ENCODE results near the gene RHBDD1. TPM values are rescaled to one million over a fixed set of nuclear protein-coding genes. Genes with fewer than 3 reads are reported as not detected.

Gene RHBDD1
- total and polyA plus RNA-seq, 2 experiments from 2014 or later = 24.3 to 33.7 TPM

GRCh38 chr2:226869371-226869770, 33.5 kb downstream of the RHBDD1 start:
- Histone ChIP-seq H3K79me2 (ENCODE audit: insufficient read depth) (0 out of 2 replicates have a peak, but pooled peaks cover 5% of the 10 kb centered on the region), H3K4me1 (ENCODE audit: insufficient read depth) (no peaks in the 10 kb centered on the region), H3K4me2 (ENCODE audit: unreplicated experiment) (no peak overlapping the region), H4K20me1 (ENCODE audit: insufficient read depth) (no peaks in the 10 kb centered on the region), H3K36me3 (ENCODE audit: low read depth) (peaks cover 12% of the 10 kb centered on the region; the same call in 1 of the 2 replicates), H3K9me2 (ENCODE audit: insufficient read depth) (no peaks in the 10 kb centered on the region), H3K4me3 (no peak overlapping the region), H3K9ac (no peak overlapping the region), H3K27ac (no peak overlapping the region), H3K27me3 (replicated peaks; ENCODE audit: insufficient read depth) (no peaks in the 10 kb centered on the region), H3F3A (ENCODE audit: insufficient read depth) (peaks cover 3% of the 10 kb centered on the region; the same call in 1 of the 2 replicates), H2AFZ (no peak overlapping the region), H3K9me3 (ENCODE audit: low read depth) (no peaks in the 10 kb centered on the region)
- WGBS, 2 experiments (ENCODE audit: low coverage in 1 of 2, low lambda C conversion rate in 2 of 2, missing lambda C conversion rate in 2 of 2) = 49 to 54% methylated on average over 5 of the region's 5 CpGs
- TF ChIP-seq EZH2 (IDR thresholded peaks at IDR 0.05; ENCODE audit: insufficient read depth, poor library complexity, severe bottlenecking) (no peak), EZH2phosphoT487 (IDR thresholded peaks at IDR 0.05; ENCODE audit: insufficient read depth, low read depth) (no peak)
- DNase-seq = peak; percentile 33
- in situ Hi-C loops (cut with MboI) = no loop called here

GRCh38 chr2:226873051-226873620, 37.3 kb downstream of the RHBDD1 start:
- Histone ChIP-seq H3K4me3 (no peak overlapping the region), H3K4me2 (ENCODE audit: unreplicated experiment) (no peak overlapping the region), H3F3A (ENCODE audit: insufficient read depth) (peaks cover 3% of the 10 kb centered on the region; the same call in 1 of the 2 replicates), H3K27me3 (replicated peaks; ENCODE audit: insufficient read depth) (no peaks in the 10 kb centered on the region), H4K20me1 (ENCODE audit: insufficient read depth) (no peaks in the 10 kb centered on the region), H3K9me2 (ENCODE audit: insufficient read depth) (no peaks in the 10 kb centered on the region), H3K79me2 (ENCODE audit: insufficient read depth) (no peaks in the 10 kb centered on the region), H3K9ac (no peak overlapping the region), H2AFZ (no peak overlapping the region), H3K9me3 (ENCODE audit: low read depth) (no peaks in the 10 kb centered on the region), H3K4me1 (ENCODE audit: insufficient read depth) (no peaks in the 10 kb centered on the region), H3K36me3 (ENCODE audit: low read depth) (peaks cover 7% of the 10 kb centered on the region; the same call in 1 of the 2 replicates), H3K27ac (no peak overlapping the region)
- TF ChIP-seq EZH2phosphoT487 (IDR thresholded peaks at IDR 0.05; ENCODE audit: insufficient read depth, low read depth) (no peak), EZH2 (IDR thresholded peaks at IDR 0.05; ENCODE audit: insufficient read depth, poor library complexity, severe bottlenecking) (no peak)
- in situ Hi-C loops (cut with MboI) = no loop called here
- 61 to 64% methylated on average over 2 of the region's 2 CpGs for WGBS, 2 experiments (ENCODE audit: low coverage in 1 of 2, low lambda C conversion rate in 2 of 2, missing lambda C conversion rate in 2 of 2)
- no peak for DNase-seq

GRCh38 chr2:226873826-226874225, 38.0 kb downstream of the RHBDD1 start:
- Histone ChIP-seq H3K36me3 (ENCODE audit: low read depth) (0 out of 2 replicates have a peak, but pooled peaks cover under 1% of the 10 kb centered on the region), H3K4me3 (no peak overlapping the region), H3K9me3 (ENCODE audit: low read depth) (no peaks in the 10 kb centered on the region), H2AFZ (no peak overlapping the region), H4K20me1 (ENCODE audit: insufficient read depth) (no peaks in the 10 kb centered on the region), H3K27ac (no peak overlapping the region), H3F3A (ENCODE audit: insufficient read depth) (peaks cover 3% of the 10 kb centered on the region; the same call in 1 of the 2 replicates), H3K4me1 (ENCODE audit: insufficient read depth) (no peaks in the 10 kb centered on the region), H3K9ac (no peak overlapping the region), H3K9me2 (ENCODE audit: insufficient read depth) (no peaks in the 10 kb centered on the region), H3K79me2 (ENCODE audit: insufficient read depth) (no peaks in the 10 kb centered on the region), H3K27me3 (replicated peaks; ENCODE audit: insufficient read depth) (no peaks in the 10 kb centered on the region), H3K4me2 (ENCODE audit: unreplicated experiment) (no peak overlapping the region)
- TF ChIP-seq EZH2phosphoT487 (IDR thresholded peaks at IDR 0.05; ENCODE audit: insufficient read depth, low read depth) (no peak), EZH2 (IDR thresholded peaks at IDR 0.05; ENCODE audit: insufficient read depth, poor library complexity, severe bottlenecking) (no peak)
- 100% methylated on average over 1 of the region's 1 CpG for WGBS, 2 experiments (ENCODE audit: low coverage in 1 of 2, low lambda C conversion rate in 2 of 2, missing lambda C conversion rate in 2 of 2)
- in situ Hi-C loops (cut with MboI) = no loop called here
- no peak for DNase-seq

GRCh38 chr2:226874749-226875148, 38.9 kb downstream of the RHBDD1 start:
- H3K9ac ChIP-seq = no peak overlapping the region
- in situ Hi-C loops (cut with MboI) = no loop called here
- no peak for TF ChIP-seq EZH2 (IDR thresholded peaks at IDR 0.05; ENCODE audit: insufficient read depth, poor library complexity, severe bottlenecking)
- TF ChIP-seq EZH2phosphoT487 (IDR thresholded peaks at IDR 0.05; ENCODE audit: insufficient read depth, low read depth) = no peak
- H3K4me1 ChIP-seq (ENCODE audit: insufficient read depth) = no peaks in the 10 kb centered on the region
- H2AFZ ChIP-seq = no peak overlapping the region
- 92 to 96% methylated on average over 3 of the region's 3 CpGs for whole genome bisulfite sequencing, 2 experiments (ENCODE audit: low coverage in 1 of 2, low lambda C conversion rate in 2 of 2, missing lambda C conversion rate in 2 of 2)
- no peaks in the 10 kb centered on the region for H4K20me1 ChIP-seq (ENCODE audit: insufficient read depth)
- H3F3A ChIP-seq (ENCODE audit: insufficient read depth) = peaks cover 3% of the 10 kb centered on the region; the same call in 1 of the 2 replicates
- no peaks in the 10 kb centered on the region for H3K9me2 ChIP-seq (ENCODE audit: insufficient read depth)
- H3K27ac ChIP-seq = no peak overlapping the region
- no peaks in the 10 kb centered on the region for H3K9me3 ChIP-seq (ENCODE audit: low read depth)
- no peaks in the 10 kb centered on the region; the same call in 1 of the 2 replicates for H3K79me2 ChIP-seq (ENCODE audit: insufficient read depth)
- H3K27me3 ChIP-seq (replicated peaks; ENCODE audit: insufficient read depth) = no peaks in the 10 kb centered on the region
- no peak for DNase-seq
- H3K4me3 ChIP-seq = no peak overlapping the region
- H3K4me2 ChIP-seq (ENCODE audit: unreplicated experiment) = no peak overlapping the region
- no peaks in the 10 kb centered on the region for H3K36me3 ChIP-seq (ENCODE audit: low read depth)

Measured in GM23248 (cell line).